ENCODE results near the gene PROSER3.

The PROSER3 gene

GRCh38 chr19:35773020-35773806, 15.2 kb downstream of the PROSER3 start:
- H3K4me3 ChIP-seq (ENCODE audit: low read length) = no peak overlapping the region
- no peak for DNase-seq (ENCODE audit: low read depth)
- no peak for TF ChIP-seq CTCF (conservative IDR thresholded peaks at IDR 0.05; ENCODE audit: low read depth, low read length)

GRCh38 chr19:35774274-35775045, 16.5 kb downstream of the PROSER3 start:
- H3K4me3 ChIP-seq (ENCODE audit: low read length) = peak overlapping the region; percentile 36
- TF ChIP-seq CTCF (conservative IDR thresholded peaks at IDR 0.05; ENCODE audit: low read depth, low read length) = no peak
- no peak for DNase-seq (ENCODE audit: low read depth)

GRCh38 chr19:35775046-35775297, 17.0 kb downstream of the PROSER3 start:
- no peak for TF ChIP-seq CTCF (conservative IDR thresholded peaks at IDR 0.05; ENCODE audit: low read depth, low read length)
- DNase-seq (ENCODE audit: low read depth) = no peak
- H3K4me3 ChIP-seq (ENCODE audit: low read length) = peak overlapping the region; percentile 36

GRCh38 chr19:35775298-35776101, 17.5 kb downstream of the PROSER3 start, which contains the start of gene ARHGAP33:
TSS of gene ARHGAP33 (plus strand) at chr19:35775564. CDS start at chr19:35775659, 95 bp downstream.
- peak within 1 kb of the TSS; percentile 67 for H3K4me3 ChIP-seq (ENCODE audit: low read length)
- no peak for TF ChIP-seq CTCF (conservative IDR thresholded peaks at IDR 0.05; ENCODE audit: low read depth, low read length)
- peak; percentile 80 for DNase-seq (ENCODE audit: low read depth)

GRCh38 chr19:35776102-35776788, 18.3 kb downstream of the PROSER3 start:
- H3K4me3 ChIP-seq (ENCODE audit: low read length) = peak overlapping the region; percentile 67
- no peak for TF ChIP-seq CTCF (conservative IDR thresholded peaks at IDR 0.05; ENCODE audit: low read depth, low read length)
- DNase-seq (ENCODE audit: low read depth) = no peak

- DNase-seq (ENCODE audit: low read depth) = no peak
- TF ChIP-seq CTCF (conservative IDR thresholded peaks at IDR 0.05; ENCODE audit: low read depth, low read length) = no peak
These were observed 19.3 kb downstream of the PROSER3 start for GRCh38 chr19:35777086-35777841.

More at GRCh38 chr19:35777086-35777841, 19.3 kb downstream of the PROSER3 start:
- H3K4me3 ChIP-seq (ENCODE audit: low read length) = no peak overlapping the region
